GM23248 (cell line): ENCODE results near the gene SPACDR. TPM values are rescaled to one million over a fixed set of nuclear protein-coding genes. Genes with fewer than 3 reads are reported as not detected.

Experiments
- DNase-seq: peaks from one replicate; pipeline ENCODE4 v3.0.0-alpha.2; 2015
- H2AFZ ChIP-seq: fragments of 200-600 bp; sonication (generic); 2 replicates; pipeline ENCODE4 v1.6.1; 2016; ENCODE audit warnings: antibody characterized with exemption
- H3F3A ChIP-seq: fragments of 200-600 bp; sonication (generic); 2 replicates; pipeline ENCODE4 v1.6.1; 2016; ENCODE audit warnings: mild to moderate bottlenecking, antibody characterized with exemption, mixed run types; ENCODE audit not compliant: insufficient read depth
- H3K27ac ChIP-seq: fragments of 200-600 bp; sonication (generic); 2 replicates; pipeline ENCODE4 v1.5.1; 2016; ENCODE audit warnings: mild to moderate bottlenecking
- H3K27me3 ChIP-seq: fragments of 200-600 bp; sonication (generic); replicated peaks from 2 replicates; pipeline ENCODE4 v1.6.1; 2016; ENCODE audit warnings: mild to moderate bottlenecking; ENCODE audit not compliant: insufficient read depth
- H3K36me3 ChIP-seq: fragments of 200-600 bp; sonication (generic); 2 replicates; pipeline ENCODE4 v1.6.1; 2016; ENCODE audit warnings: low read depth, mild to moderate bottlenecking
- H3K4me1 ChIP-seq: fragments of 200-600 bp; sonication (generic); 2 replicates; pipeline ENCODE4 v1.6.1; 2016; ENCODE audit warnings: mild to moderate bottlenecking; ENCODE audit not compliant: insufficient read depth
- H3K4me2 ChIP-seq: fragments of 200-600 bp; sonication (generic); one replicate; pipeline ENCODE4 v1.6.1; 2016; ENCODE audit warnings: mild to moderate bottlenecking; ENCODE audit not compliant: unreplicated experiment
- H3K4me3 ChIP-seq: fragments of 200-600 bp; sonication (generic); 2 replicates; pipeline ENCODE4 v1.5.1; 2016; ENCODE audit warnings: mild to moderate bottlenecking
- H3K79me2 ChIP-seq: fragments of 200-600 bp; sonication (generic); 2 replicates; pipeline ENCODE4 v1.6.1; 2016; ENCODE audit warnings: mild to moderate bottlenecking; ENCODE audit not compliant: insufficient read depth
- H3K9ac ChIP-seq: fragments of 200-600 bp; sonication (generic); 2 replicates; pipeline ENCODE4 v1.6.1; 2016; ENCODE audit warnings: mild to moderate bottlenecking
- H3K9me2 ChIP-seq: fragments of 200-600 bp; sonication (generic); 2 replicates; pipeline ENCODE4 v1.6.1; 2016; ENCODE audit warnings: mixed run types, mild to moderate bottlenecking, moderate library complexity; ENCODE audit not compliant: insufficient read depth
- H3K9me3 ChIP-seq: fragments of 200-600 bp; sonication (generic); one replicate; pipeline ENCODE4 v1.6.1; 2017; ENCODE audit warnings: low read depth
- H4K20me1 ChIP-seq: fragments of 200-600 bp; sonication (generic); 2 replicates; pipeline ENCODE4 v1.6.0; 2016; ENCODE audit not compliant: insufficient read depth
- EZH2 ChIP-seq: fragments of 200-600 bp; sonication (generic); IDR thresholded peaks from 2 replicates; pipeline ENCODE4 v1.6.1; 2018; ENCODE audit warnings: antibody characterized with exemption, mild to moderate bottlenecking; ENCODE audit not compliant: insufficient read depth, poor library complexity, severe bottlenecking
- EZH2phosphoT487 ChIP-seq: fragments of 200-600 bp; sonication (generic); IDR thresholded peaks from 2 replicates; pipeline ENCODE4 v1.6.1; 2018; ENCODE audit warnings: antibody characterized with exemption, moderate library complexity, mild to moderate bottlenecking, low read depth; ENCODE audit not compliant: insufficient read depth
- WGBS, 2 experiments: methylation state at CpG; one replicate each; pipeline ENCODE4 v1.1.6; 2015 to 2017; ENCODE audit warnings: low lambda C conversion rate in 2 of 2, low coverage in 1 of 2; ENCODE audit errors: missing lambda C conversion rate in 2 of 2; 5-methylcytosine and 5-hydroxymethylcytosine counted together
- in situ Hi-C: fragments of 300-500 bp; cut with MboI; formaldehyde crosslinking; loops from 2 replicates; pipeline ENCODE4 v1.15.0; 2020
- polyA plus RNA-seq: library from polyadenylated mRNA; unstranded; fragments of >200 nt; fragmentation: Nextera tagmentation; extraction: Ambion mirVana; gene quantifications from 2 replicates; pipeline ENCODE4 v1.2.1, GENCODE V29; 2016
- total RNA-seq: library from RNA; depleted of rRNA; stranded (reverse); fragments of >200 nt; shearing (Covaris generic); gene quantifications from 2 replicates; pipeline ENCODE4 v1.2.3, GENCODE V29; 2014

The SPACDR gene
- total and polyA plus RNA-seq, 2 experiments from 2014 or later, result 0.50 TPM; not detected in 1

GRCh38 chr7:100425347-100425746 is 38.7 kb downstream of the SPACDR start:
- DNase-seq, result no peak
- no peak overlapping the region for H3K4me2 ChIP-seq
- no peak overlapping the region for H3K27ac ChIP-seq
- H3K27me3 ChIP-seq, result no peaks in the 10 kb centered on the region
- peaks cover 6% of the 10 kb centered on the region for H3K79me2 ChIP-seq
- 0% methylated on average over 1 of the region's 1 CpG for WGBS, 2 experiments
- H4K20me1 ChIP-seq, result no peaks in the 10 kb centered on the region
- H3K9me2 ChIP-seq, result no peaks in the 10 kb centered on the region
- H2AFZ ChIP-seq, result no peak overlapping the region
- H3F3A ChIP-seq, result no peaks in the 10 kb centered on the region
- H3K4me1 ChIP-seq, result no peaks in the 10 kb centered on the region
- H3K36me3 ChIP-seq, result no peaks in the 10 kb centered on the region
- TF ChIP-seq EZH2phosphoT487, result no peak
- no peak for TF ChIP-seq EZH2
- H3K9ac ChIP-seq, result no peak overlapping the region
- in situ Hi-C loops, result no loop called here
- H3K9me3 ChIP-seq, result no peaks in the 10 kb centered on the region
- no peak overlapping the region for H3K4me3 ChIP-seq

GRCh38 chr7:100423315-100423714 is 40.7 kb downstream of the SPACDR start:
- TF ChIP-seq EZH2phosphoT487 (no peak), EZH2 (no peak)
- WGBS, 2 experiments, result 71 to 72% methylated on average over 6 of the region's 6 CpGs
- H3K4me1 ChIP-seq, result no peaks in the 10 kb centered on the region
- H3K4me3 ChIP-seq, result no peak overlapping the region
- H2AFZ ChIP-seq, result no peak overlapping the region
- in situ Hi-C loops, result no loop called here
- no peaks in the 10 kb centered on the region for H3K79me2 ChIP-seq
- no peak overlapping the region for H3K4me2 ChIP-seq
- H3K9ac ChIP-seq, result no peak overlapping the region
- no peak overlapping the region for H3K27ac ChIP-seq
- no peaks in the 10 kb centered on the region for H3K9me3 ChIP-seq
- no peaks in the 10 kb centered on the region for H3K36me3 ChIP-seq
- H4K20me1 ChIP-seq, result no peaks in the 10 kb centered on the region
- no peak for DNase-seq
- no peaks in the 10 kb centered on the region for H3K9me2 ChIP-seq
- no peaks in the 10 kb centered on the region for H3F3A ChIP-seq
- H3K27me3 ChIP-seq, result no peaks in the 10 kb centered on the region

DNA sequence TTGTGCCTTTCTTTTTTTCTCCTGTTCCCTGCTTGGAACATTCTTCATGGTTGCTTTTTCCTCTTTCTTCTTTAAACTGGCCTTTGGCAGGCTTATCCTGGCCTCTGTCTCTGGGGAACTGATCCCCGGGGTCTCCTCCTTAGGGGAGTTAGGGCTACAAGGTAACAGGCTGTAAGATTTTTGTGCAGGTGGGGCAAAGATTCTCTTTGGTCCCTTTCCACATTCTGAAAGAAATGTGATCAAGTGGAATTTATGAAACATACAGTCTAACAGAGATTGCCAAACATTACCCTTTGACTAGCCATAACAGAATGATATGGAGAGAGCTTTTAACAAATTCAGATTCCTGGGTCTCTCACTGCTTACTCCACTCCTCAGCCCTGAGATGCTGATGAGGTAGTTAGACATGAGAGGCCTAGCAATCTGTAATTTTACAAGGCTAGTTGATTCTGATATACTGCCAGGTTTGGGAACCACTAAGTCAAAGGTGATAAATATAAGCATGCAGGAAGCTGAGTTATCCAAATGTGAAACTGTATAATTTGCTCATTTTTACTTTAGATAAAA is 44.3 kb downstream of the SPACDR start:
- no peak overlapping the region for H3K4me3 ChIP-seq
- in situ Hi-C loops, result no loop called here
- no peak for DNase-seq
- no peak overlapping the region for H3K9ac ChIP-seq
- H3K9me2 ChIP-seq, result no peaks in the 10 kb centered on the region
- no peak overlapping the region for H2AFZ ChIP-seq
- H3K27ac ChIP-seq, result no peak overlapping the region
- H3K27me3 ChIP-seq, result no peaks in the 10 kb centered on the region
- 75 to 82% methylated on average over 1 of the region's 1 CpG for WGBS, 2 experiments
- no peaks in the 10 kb centered on the region for H4K20me1 ChIP-seq
- H3K79me2 ChIP-seq, result no peaks in the 10 kb centered on the region
- H3F3A ChIP-seq, result no peaks in the 10 kb centered on the region
- no peaks in the 10 kb centered on the region for H3K9me3 ChIP-seq
- H3K4me2 ChIP-seq, result no peak overlapping the region
- H3K36me3 ChIP-seq, result no peaks in the 10 kb centered on the region
- H3K4me1 ChIP-seq, result no peaks in the 10 kb centered on the region
- TF ChIP-seq EZH2 (no peak), EZH2phosphoT487 (no peak)

DNA sequence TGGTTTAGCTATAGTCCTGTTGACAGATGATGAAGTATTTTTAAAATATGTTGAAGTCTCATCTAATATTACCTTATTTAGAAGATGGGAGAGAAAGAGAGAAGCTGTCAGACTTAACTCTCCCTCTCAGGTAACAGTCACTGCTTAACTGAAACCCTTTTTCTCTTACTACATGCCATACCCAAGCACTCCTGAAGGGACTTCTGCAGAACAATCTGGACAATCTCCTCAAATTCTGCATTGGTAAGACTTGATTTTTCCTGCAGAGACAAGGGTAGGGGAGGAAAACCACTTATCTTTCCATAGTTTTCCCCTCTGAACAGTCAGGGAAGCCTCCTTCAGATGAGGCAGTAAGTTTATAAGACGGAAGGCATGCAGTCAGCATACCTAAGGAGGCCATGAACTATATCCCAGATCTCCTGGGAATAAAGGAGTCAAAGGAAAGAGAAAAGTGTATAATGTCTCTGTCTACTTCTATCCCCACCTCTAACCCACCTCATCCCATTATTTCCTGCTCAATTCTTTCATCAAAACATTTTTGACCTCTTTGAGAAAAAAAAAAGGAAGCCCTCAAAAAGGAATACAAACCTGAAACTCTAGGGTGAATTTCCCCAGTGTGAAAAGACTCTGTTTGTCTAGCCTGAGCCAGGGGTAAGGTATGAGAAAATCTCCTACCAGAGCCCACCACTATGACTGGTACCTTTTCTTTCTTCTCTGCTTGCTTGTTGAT is 45.0 kb downstream of the SPACDR start:
- no peaks in the 10 kb centered on the region for H3K4me1 ChIP-seq
- WGBS, 2 experiments, result 77 to 95% methylated on average over 1 of the region's 1 CpG
- no peaks in the 10 kb centered on the region for H3F3A ChIP-seq
- no peaks in the 10 kb centered on the region for H3K9me2 ChIP-seq
- no peak overlapping the region for H3K27ac ChIP-seq
- DNase-seq, result no peak
- no peak overlapping the region for H3K9ac ChIP-seq
- in situ Hi-C loops, result no loop called here
- no peaks in the 10 kb centered on the region for H3K79me2 ChIP-seq
- no peaks in the 10 kb centered on the region for H3K9me3 ChIP-seq
- no peaks in the 10 kb centered on the region for H3K36me3 ChIP-seq
- H3K4me3 ChIP-seq, result no peak overlapping the region
- no peak for TF ChIP-seq EZH2phosphoT487
- no peak for TF ChIP-seq EZH2
- H2AFZ ChIP-seq, result no peak overlapping the region
- H4K20me1 ChIP-seq, result no peaks in the 10 kb centered on the region
- H3K27me3 ChIP-seq, result no peaks in the 10 kb centered on the region
- H3K4me2 ChIP-seq, result no peak overlapping the region
